ENCODE data around the gene ABCA7. TPM values are rescaled to one million over a fixed set of nuclear protein-coding genes. Genes with fewer than 3 reads are reported as not detected.

Gene ABCA7
- total and polyA plus RNA-seq, 2 of the 13 experiments (the other 11 are each of a cell fraction or from before 2014, with no cell fraction given): 4.4 to 32.4 TPM

- TF ChIP-seq ZNF724P (CRISPR knock-in tag; IDR thresholded peaks at IDR 0.05; ENCODE audit: borderline replicate concordance): 0 out of 2 replicates have a peak, but pooled peaks have one; percentile 7
- TF ChIP-seq CCAR2 (optimal IDR thresholded peaks at IDR 0.05; ENCODE audit: low read depth, low read length): no peak
- TF ChIP-seq ZNF382 (CRISPR knock-in tag; IDR thresholded peaks at IDR 0.05; ENCODE audit: borderline replicate concordance): no peak
- no peak for TF ChIP-seq LRRFIP1 (CRISPR knock-in tag; conservative IDR thresholded peaks at IDR 0.05)
- peak; percentile 46 for TF ChIP-seq ZNF407 (CRISPR knock-in tag; IDR thresholded peaks at IDR 0.05; ENCODE audit: not compliant biosample characterization)
- TF ChIP-seq ZNF33B (CRISPR knock-in tag; IDR thresholded peaks at IDR 0.05): peak; percentile 70; the same call in 1 of the 2 replicates
- TF ChIP-seq ZNF639 (CRISPR knock-in tag; conservative IDR thresholded peaks at IDR 0.05): no peak
- TF ChIP-seq MTA1 (CRISPR knock-in tag; IDR thresholded peaks at IDR 0.05; ENCODE audit: borderline replicate concordance): peak; percentile 87; the same call in 1 of the 2 replicates
- TF ChIP-seq CEBPB (IDR thresholded peaks at IDR 0.05; ENCODE audit: borderline replicate concordance, low read depth, low read length): no peak
- no peak for TF ChIP-seq MBD4 (IDR thresholded peaks at IDR 0.05; ENCODE audit: borderline replicate concordance, low read length)
- TF ChIP-seq ZMYM2 (CRISPR knock-in tag; IDR thresholded peaks at IDR 0.05): peak; percentile 47; the same call in 1 of the 2 replicates
- no peak for TF ChIP-seq JUND (CRISPR knock-in tag; IDR thresholded peaks at IDR 0.05)
- peak; percentile 64; the same call in 1 of the 2 replicates for TF ChIP-seq SMAD1 (CRISPR knock-in tag; IDR thresholded peaks at IDR 0.05; ENCODE audit: borderline replicate concordance, low read depth)
- TF ChIP-seq RFX1 (IDR thresholded peaks at IDR 0.05): no peak
- no peak for TF ChIP-seq TERF1 (CRISPR knock-in tag; IDR thresholded peaks at IDR 0.05)
- no peak for TF ChIP-seq CENPX (CRISPR knock-in tag; IDR thresholded peaks at IDR 0.05)
Observed at GRCh38 chr19:1046117-1046626, 6.3 kb downstream of the ABCA7 start (continued).

All from HepG2 (cell line).